Glutamatergic neuron (in vitro differentiated cells): Measurements from ENCODE around the gene VDAC2. TPM values are rescaled to one million over a fixed set of nuclear protein-coding genes. Genes with fewer than 3 reads are reported as not detected.

Experiments used
- DNase-seq: peaks from one replicate; pipeline ENCODE4 v3.0.0; 2022
- H3K27ac Mint-ChIP-seq: one replicate; pipeline ENCODE4 v1.8.0; 2020; ENCODE audit warnings: mild to moderate bottlenecking, mixed read lengths, inconsistent platforms; ENCODE audit not compliant: unreplicated experiment
- H3K27me3 Mint-ChIP-seq: one replicate; pipeline ENCODE4 v1.8.0; 2020; ENCODE audit warnings: mild to moderate bottlenecking, moderate library complexity, mixed read lengths, inconsistent platforms; ENCODE audit not compliant: unreplicated experiment
- H3K36me3 Mint-ChIP-seq: one replicate; pipeline ENCODE4 v1.8.0; 2020; ENCODE audit warnings: mild to moderate bottlenecking, mixed read lengths, inconsistent platforms; ENCODE audit not compliant: unreplicated experiment
- H3K4me1 Mint-ChIP-seq: one replicate; pipeline ENCODE4 v1.8.0; 2020; ENCODE audit warnings: mild to moderate bottlenecking, low read depth, mixed read lengths, inconsistent platforms; ENCODE audit not compliant: unreplicated experiment
- H3K4me3 Mint-ChIP-seq: one replicate; pipeline ENCODE4 v1.8.0; 2020; ENCODE audit warnings: mild to moderate bottlenecking, mixed read lengths, inconsistent platforms; ENCODE audit not compliant: unreplicated experiment
- H3K9me3 Mint-ChIP-seq: one replicate; pipeline ENCODE4 v1.8.0; 2020; ENCODE audit warnings: mild to moderate bottlenecking, moderate library complexity, mixed read lengths, inconsistent platforms; ENCODE audit not compliant: unreplicated experiment
- CTCF ChIP-seq: fragments of 200-600 bp; sonication (generic); IDR thresholded peaks from one replicate; pipeline ENCODE4 v1.5.0; 2021; ENCODE audit not compliant: partially characterized antibody, unreplicated experiment
- total RNA-seq: library from RNA; stranded (reverse); fragmentation: NEBNext Ultra II Directional; extraction: Animal tissue kit (Norgen Biotek cat#: 25700); gene quantifications from one replicate; pipeline ENCODE4 v1.2.1, GENCODE V29; 2021; ENCODE audit not compliant: unreplicated experiment

VDAC2 gene
- total RNA-seq, 1 donor from 2014 or later, result 264 TPM

- Mint-ChIP-seq H3K4me3 (no peak overlapping the region), H3K36me3 (no peaks in the 10 kb centered on the region), H3K27ac (no peak overlapping the region), H3K9me3 (peaks cover 1% of the 10 kb centered on the region), H3K27me3 (peaks cover 2% of the 10 kb centered on the region), H3K4me1 (peaks cover 9% of the 10 kb centered on the region)
- no peak for DNase-seq
- TF ChIP-seq CTCF, result no peak
Measured at GRCh38 chr10:75223507-75223906, 12.9 kb downstream of the VDAC2 start.

GRCh38 chr10:75226095-75226494 lies 15.5 kb downstream of the VDAC2 start:
- Mint-ChIP-seq H3K9me3 (peaks cover 1% of the 10 kb centered on the region), H3K36me3 (no peaks in the 10 kb centered on the region), H3K4me3 (no peak overlapping the region), H3K4me1 (peaks cover 13% of the 10 kb centered on the region), H3K27ac (no peak overlapping the region), H3K27me3 (peaks cover 4% of the 10 kb centered on the region)
- no peak for TF ChIP-seq CTCF
- no peak for DNase-seq

GRCh38 chr10:75226656-75227055 lies 16.1 kb downstream of the VDAC2 start:
- Mint-ChIP-seq H3K4me1 (peaks cover 13% of the 10 kb centered on the region), H3K36me3 (no peaks in the 10 kb centered on the region), H3K4me3 (no peak overlapping the region), H3K9me3 (peaks cover 4% of the 10 kb centered on the region), H3K27ac (no peak overlapping the region), H3K27me3 (peaks cover 6% of the 10 kb centered on the region)
- DNase-seq, result no peak
- no peak for TF ChIP-seq CTCF

GRCh38 chr10:75228278-75228677 lies 17.7 kb downstream of the VDAC2 start:
- Mint-ChIP-seq H3K36me3 (no peaks in the 10 kb centered on the region), H3K27me3 (peaks cover 6% of the 10 kb centered on the region), H3K9me3 (peaks cover 5% of the 10 kb centered on the region), H3K4me3 (no peak overlapping the region), H3K4me1 (peaks cover 17% of the 10 kb centered on the region), H3K27ac (no peak overlapping the region)
- DNase-seq, result no peak
- no peak for TF ChIP-seq CTCF

- Mint-ChIP-seq H3K4me3 (no peak overlapping the region), H3K27ac (peak overlapping the region; percentile 67), H3K4me1 (peaks cover 20% of the 10 kb centered on the region), H3K27me3 (peaks cover 6% of the 10 kb centered on the region), H3K9me3 (peaks cover 4% of the 10 kb centered on the region), H3K36me3 (no peaks in the 10 kb centered on the region)
- DNase-seq, result no peak
- TF ChIP-seq CTCF, result no peak
Measured at GRCh38 chr10:75228834-75229233, 18.2 kb downstream of the VDAC2 start.
